CD4-positive, alpha-beta T cell treated with Interleukin-21 for 1 hour (primary cell): ENCODE results near the gene DDX1.

ENCODE experiments used
- DNase-seq: peaks from one replicate; pipeline ENCODE4 v3.0.0-alpha.2; 2020

The DDX1 gene

DNA sequence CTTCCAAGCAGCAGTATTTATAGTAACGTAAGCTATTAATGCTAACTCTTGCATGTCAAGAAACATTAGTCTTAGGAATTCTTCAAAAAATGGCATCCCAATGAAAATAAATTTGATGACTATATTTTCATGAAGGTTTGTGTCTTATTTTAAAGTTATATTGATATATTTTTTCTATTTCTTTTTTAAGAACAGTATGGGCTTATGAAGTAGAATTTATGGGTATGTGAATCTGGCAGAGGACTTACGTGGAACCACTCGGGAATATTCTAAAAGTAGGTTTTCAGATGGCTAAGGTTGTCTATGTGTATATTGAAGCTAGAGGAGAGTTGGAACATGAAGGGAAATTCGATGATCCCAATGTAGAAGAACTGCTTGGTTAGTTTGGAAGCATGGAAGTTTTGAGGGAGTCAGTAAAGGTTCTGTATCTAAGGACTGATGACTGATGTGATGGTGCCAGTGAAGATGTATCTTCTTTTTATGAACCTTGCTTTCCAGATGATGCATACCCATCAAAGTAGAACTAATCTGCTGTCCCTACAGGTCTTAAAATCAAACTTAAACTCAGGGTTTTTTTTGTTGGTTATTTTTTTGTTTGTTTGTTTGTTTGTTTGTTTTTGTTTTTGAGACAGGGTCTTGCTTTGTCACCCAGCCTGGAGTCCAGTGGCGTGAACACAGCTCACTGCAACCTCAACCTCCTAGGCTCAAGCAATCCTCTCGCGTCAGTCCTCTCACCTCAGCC is 39.5 kb downstream of the DDX1 start:
- DNase-seq: no peak

DNA sequence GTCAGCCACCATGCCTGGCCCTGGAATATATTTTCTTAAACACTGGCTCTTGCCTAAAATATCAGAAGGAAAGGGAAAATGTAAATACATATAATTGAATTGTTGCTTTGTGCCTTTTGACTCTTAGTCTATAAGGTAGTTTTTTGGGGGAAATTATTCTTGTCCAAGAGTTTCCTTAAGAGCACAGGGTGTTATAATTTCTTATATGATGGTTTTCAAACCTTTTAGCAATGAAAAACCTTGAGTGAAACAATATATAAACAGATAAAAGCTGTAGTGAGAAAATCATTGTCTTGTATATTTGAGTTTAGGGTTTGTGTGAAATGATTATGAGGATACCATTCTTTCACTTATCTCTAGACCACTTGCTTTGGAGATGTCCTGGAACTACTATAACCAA is 40.2 kb downstream of the DDX1 start:
- no peak for DNase-seq

DNA sequence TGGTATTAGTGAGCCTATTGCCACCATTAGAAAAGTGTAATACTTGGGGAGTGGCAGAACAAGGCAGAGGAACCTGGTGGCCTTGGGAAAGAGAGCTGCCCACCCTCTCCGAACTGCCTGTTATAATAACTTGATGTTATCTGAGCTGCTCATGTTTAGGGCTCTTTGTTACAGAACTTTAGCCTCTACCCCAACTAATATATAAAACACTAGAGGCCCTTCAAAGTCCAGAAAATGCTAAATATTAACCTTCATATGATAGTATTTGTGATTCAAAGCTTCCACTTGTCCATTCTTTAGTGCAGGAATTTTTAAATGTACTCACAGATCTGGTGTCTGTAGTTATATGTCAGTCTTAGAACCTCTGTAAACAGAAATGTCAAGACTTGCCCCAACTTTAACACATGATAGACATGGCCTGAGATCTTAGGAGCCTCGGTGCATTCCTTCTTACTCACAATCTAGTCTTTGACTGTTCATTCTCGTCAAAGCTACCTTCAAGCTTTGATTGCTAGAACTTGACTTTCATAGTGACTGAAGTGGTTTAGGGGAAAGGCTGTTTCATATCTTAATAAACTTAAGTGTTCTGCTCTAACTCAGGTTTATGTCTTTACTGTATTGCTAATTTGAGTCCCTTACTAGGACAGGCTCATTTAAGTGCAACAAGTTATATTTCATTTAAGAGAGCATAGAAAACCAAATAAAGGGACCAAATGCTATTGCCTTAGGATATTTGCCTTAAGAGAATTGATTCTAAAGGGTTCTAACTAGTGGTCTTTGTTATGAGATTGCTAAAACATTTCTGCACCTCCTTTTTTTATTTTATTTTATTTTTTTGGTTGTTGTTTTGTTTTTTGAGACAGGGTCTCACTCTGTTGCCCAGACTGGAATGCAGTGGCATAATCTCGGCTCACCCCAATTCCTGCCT is 41.6 kb downstream of the DDX1 start:
- no peak for DNase-seq

DNA sequence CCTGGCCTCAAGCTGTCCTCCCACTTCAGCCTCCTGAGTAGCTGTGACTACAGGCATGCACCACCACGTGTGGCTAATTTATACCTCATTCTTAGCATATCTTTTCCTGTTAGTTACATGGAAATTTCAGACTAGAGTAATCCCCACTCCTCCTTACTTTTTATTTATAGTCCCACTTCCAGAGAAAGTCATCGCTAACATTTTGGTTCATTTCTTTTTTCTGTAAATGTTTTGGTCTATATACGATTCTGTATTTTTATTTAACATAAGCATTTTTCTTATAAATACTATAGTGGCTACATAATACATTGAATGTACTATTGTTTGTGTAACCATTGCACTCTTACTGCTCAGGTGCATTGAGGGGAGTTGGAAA is 42.3 kb downstream of the DDX1 start:
- DNase-seq: no peak

DNA sequence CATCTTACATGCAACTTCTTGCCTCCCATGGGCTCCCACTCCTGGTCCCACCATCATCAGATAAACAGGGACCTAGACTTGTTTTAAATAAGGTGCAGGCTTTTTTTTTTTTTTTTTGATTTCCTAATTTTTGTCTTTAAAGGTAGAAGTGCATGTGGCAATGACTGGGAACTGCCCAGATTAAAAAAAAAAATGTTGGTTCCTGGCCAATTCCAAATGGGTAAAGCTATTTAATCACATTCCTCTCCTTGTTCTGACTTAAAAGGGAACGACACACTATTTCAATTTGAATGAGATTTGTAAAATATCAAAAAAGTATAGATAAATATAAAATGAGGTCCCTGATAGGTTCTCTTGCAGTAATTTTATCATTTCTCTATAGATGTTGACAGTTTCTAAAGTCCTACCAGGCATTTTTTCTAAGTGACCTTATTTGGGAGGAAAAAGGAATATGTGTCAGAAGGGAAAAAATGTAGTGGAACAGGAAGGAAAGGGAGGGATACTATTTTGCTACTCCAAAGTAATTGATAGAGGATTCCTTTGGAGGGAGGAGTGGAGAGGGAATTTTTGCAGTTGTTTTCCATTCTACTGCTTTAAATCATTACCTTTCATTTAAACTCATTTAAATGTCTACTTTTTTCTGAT is 43.3 kb downstream of the DDX1 start:
- DNase-seq: no peak

DNA sequence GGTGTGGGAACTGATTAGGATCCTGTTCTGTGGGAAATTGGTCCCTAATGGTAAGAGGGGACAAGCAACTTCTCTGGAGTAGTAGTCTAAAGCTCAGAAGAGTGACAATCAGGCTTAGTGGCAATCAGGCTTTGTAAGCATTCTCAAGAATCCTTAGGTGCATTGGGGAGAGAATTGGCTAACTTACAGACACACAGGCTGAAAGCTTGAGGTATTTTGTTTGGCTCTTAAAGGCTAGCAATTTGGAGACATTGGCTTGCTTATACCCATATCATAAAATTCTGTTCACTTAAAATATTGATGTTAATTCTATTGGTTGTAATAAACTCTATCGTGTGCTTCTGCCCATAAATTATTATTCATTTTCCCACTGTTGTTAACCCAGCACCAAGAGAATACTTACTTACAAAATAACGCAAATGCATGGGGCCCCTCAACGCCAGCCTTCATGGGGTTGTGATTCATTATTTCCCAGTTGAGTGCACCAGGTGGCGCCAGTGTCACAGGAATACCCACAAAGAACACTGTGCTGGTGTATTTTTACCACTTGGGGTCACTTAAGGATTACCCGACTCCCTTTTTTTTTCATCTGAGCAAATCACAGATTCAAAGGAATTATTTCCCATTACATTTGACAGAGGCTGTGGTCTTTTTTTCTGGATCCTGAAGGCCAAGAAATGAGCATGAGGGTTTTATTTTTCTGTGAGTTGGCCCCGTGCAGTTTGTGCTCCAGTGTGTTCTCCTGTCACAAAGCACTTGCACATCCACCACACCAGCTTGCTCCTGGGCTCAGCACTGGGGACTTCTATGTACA is 45.5 kb downstream of the DDX1 start:
- DNase-seq: peak; percentile 56

DNA sequence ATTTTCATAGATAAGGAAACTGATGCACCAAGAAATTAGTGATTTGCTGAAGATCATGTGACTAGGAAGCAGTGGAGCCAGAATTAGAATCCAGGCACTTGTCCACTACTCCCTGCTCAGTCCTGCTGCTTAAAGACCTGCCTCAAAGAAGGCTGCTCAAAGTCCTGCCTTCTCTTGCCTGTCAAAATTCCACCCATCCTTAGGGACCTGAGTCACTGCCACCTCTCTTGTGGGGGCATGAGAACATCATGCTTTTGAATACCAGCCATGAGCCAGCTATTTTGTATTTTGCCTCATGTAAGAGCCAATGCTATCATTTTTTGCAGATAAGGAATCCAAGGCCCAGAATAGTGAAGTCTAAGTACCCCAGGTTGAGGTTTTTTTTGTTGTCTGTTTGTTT is 47.1 kb downstream of the DDX1 start:
- DNase-seq: no peak

DNA sequence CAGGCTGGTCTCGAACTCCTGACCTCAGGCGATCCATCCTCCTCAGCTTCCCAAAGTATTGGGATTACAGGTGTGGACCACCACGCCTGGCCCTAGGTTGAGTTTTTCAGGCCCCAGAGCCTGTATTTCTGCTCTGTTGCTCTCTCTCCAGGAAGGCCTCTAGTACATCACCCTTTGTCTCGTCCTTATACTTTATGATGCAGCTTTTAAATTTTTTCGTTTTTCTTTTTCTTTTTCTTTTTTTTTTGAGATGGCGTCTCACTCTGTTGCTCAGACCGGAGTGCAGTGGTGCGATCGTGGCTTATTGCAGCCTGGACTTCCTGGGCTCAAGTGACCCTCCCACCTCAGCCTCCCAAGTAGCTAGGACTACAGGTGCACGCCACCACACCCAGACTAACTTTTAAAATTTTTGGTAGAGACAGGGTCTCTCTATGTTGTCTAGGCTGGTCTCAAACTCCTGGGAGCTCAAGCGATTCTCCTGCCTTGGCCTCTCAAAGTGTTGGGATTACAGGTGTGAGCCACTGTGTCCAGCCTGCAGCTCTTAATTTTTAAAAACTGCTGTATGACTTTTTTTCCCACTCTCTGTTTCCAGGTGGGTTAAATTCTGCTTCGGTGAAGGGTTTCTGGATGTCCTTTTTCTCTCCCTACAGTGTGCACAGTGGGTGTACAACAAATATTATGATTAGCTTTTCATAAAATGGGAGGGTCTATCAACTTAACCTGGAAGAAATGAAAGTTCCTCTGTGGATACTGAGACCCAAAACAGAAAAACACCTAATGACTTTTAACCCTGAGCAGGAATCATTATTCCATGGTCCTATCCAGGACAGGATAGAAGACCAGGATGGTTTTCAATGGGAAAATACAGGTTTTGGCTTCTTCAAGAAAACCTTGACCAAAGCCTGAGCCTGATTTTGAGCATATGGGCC is 47.9 kb downstream of the DDX1 start:
- no peak for DNase-seq

DNA sequence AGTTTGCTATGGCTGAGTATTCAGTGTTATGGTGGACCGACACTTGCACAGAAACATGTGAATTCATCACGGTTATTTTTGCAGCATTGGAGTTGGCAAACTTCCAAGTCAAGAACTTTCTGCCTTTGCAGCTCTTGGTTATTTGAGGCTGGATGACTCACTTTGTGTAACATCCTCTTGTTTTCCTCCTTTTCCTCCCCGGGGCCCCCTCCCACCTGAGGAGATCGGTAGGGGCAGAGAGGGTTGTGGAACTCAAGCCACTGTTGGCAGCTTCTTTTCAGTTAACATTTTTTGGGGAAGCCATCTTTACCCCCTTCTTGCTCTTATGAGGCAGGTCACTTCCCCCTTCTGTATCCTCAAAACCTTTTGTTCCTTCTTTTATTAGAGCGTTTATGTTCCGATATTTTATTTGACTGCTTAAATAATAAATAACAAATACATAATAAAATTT is 48.6 kb downstream of the DDX1 start:
- no peak for DNase-seq

DNA sequence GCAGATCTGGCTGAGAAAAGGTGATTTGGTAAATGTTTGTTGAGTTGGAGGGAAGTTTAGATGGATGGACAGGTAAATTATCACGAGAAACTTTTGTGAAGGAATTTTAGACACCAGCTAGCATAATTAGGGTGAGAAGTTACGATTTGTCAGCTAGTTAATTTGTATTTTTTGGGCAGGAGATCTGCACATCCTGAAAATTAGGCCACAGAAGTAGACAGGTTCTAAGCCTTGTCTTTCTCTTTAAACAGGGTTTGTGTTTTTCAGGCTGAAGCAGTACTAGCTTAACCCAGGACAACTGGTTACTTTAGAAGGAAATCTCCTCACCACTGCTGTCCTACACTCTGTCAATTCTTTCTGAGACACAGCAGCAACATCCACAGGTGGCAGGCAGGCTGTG is 49.1 kb downstream of the DDX1 start:
- DNase-seq: no peak

DNA sequence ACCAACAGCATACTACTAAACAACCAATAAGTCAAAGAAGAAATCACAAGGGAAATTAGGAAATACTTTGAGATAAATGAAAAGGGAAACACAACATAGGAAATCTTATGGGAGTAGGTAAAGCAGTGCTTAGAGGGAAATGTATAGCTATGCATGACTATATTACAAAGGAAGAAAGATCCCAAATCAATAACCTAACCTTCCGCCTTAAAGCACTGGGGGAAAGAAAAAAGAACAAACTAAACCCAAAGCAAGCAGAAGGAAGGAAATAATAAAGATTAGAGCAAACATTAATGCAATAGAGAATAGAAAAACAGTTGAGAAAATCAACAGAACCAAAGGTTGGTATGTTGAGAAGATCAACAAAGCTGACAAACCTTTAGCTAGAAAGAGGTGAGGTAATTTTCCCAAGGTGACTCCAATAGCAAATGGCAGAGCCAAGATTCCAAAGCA is 49.9 kb downstream of the DDX1 start:
- no peak for DNase-seq

DNA sequence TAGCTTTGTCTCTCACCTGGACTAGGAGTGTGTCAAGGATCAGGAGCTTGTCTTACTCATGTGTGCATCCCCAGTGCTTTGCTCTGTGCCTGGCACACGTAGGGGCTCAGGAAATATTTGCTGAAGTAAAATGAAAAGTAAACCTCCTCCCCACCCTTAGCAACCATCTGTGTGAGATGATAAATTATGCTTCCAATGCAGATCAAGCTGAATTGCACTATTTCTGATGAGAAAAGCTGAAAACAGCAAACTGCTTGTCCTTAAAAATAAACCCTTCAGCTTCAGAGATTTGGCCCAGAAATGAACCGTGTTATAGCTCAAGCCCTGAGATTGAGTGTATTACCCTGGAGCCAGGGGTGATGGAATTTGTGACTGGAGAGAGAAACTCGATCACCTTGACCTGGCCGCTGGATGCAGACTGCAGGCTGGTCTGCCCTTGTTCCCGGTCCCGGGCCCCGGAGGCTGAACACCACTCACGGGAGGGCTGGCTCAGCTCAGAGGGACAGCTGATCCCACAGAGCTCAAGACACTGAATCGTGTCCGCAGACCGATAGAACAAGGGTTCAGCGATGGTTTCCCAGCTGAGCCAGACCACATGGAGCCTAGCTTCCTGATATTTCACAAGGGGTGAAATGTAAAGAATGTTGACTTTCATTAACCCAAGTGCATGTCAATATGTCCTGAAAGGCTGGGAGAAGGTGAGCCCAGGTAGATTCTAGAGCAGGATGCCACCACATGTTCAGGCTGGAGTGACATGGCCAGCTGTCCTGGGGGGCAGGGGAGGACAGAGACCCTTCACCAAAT is 50.5 kb downstream of the DDX1 start:
- DNase-seq: no peak

DNA sequence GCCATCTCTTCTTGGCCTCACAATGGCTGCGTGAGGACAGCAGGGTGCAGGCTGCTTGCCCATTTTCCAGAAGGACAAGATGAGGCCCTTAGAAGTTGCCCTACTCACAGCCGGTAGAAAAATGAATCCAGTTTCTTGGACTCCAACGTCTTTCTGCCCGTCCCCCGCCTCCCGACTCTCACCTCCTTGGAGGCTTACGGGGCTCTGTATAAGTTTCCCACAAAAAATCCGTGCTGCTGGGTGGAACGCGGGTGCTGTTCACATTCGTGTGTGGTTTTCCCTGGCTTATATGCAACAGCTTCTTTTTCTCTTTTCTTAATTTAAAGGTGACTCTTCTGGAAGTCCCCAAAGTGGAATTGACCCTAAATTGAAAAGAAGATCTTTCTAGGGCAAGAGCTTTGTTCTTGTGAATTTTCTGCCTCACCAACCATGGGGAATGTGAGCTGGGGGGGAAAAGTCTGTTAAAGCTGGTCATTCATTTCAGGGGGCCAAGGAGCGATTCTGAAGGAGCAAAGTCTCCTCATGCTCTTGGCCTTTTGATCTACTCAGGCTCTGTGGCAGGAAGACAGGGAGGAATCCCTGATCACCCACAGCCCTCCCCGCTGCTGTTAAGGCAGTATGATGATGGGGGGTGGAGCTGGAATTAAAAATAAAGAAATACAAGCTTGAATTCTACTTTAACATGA is 51.3 kb downstream of the DDX1 start:
- no peak for DNase-seq

DNA sequence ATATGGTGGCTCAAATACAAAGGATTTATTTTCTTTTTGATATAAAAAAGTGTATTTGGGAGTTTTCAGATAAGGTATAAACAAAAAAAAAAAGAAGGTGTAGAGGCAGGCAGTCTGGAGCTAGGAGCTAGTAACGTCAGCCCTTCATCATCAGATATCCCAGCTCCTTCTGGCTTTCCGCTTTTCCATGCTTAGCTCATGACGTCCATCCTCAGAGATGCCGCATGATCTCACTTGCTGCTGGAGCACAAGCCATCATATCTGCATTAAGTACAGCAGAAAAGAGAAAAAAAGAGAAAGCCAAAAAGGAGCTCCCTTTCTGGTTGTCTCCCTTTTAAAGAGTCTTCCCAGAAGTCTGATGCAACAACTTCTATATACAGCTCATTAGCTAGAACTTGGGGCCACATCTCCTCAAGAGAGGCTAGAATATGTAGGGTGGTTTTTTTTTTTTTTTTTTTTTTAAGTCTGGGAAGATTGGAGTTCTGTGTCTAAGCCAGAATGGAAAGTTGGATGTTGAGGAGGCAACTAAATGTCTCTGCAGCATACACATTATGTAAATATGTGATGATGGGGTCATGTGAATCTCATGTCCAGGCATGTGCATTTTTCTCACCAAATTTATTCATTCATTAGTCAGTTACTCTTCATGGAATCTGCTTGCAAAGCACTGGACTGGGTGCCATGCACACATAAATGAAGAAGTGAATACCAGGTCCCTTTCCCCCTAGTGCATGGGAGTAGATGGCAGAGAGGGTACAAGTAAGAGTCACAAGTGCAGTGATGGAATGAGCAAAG is 52.3 kb downstream of the DDX1 start:
- no peak for DNase-seq

DNA sequence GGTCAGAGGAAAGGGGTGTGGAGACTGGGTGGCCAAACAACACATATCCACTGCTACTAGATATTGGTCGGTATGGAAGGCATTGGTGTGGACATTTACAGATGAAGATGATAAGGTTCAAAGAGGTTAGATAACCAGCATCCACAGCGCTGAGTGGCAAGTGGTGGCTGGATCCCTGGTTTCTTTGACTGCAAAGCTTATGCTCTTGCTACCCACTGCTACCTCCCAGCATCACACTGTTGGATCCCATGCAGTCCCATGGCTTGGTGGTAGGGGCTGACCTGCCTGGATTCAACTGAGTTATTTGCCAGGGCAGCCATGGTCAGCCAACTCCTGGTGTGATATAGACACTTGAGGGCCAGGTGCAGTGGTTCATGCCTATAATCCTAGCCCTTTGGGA is 53.6 kb downstream of the DDX1 start:
- DNase-seq: no peak

DNA sequence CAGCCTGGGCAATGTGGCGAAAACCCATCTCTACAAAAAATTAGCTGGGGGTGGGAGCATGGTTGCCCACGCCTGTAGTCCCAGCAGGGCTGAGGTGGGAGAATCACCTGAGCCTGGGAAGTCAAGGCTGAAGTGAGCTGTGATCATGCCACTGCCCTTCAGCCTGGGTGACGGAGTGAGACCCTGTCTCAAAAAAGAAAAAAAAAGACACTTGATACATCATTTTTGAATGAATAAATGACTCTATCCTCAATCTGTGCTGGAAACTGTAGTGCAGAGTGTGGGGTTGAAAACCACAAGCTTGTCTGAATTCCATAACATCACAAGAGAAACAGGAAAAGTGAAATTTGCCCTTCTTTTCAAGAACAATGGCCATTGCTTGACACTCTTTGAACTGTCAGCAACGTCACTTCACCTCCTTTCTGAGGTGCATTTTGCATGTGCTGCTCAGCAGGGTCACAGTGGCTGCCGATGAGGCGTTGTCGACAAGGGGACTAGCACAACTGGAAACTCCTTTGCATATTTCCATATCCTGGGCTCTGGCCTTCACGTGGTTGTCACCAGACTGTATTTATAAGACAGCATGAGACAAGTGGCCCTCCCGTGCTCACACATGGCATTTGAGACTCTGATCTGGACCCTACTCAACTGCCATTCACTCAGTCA is 54.2 kb downstream of the DDX1 start:
- DNase-seq: no peak

DNA sequence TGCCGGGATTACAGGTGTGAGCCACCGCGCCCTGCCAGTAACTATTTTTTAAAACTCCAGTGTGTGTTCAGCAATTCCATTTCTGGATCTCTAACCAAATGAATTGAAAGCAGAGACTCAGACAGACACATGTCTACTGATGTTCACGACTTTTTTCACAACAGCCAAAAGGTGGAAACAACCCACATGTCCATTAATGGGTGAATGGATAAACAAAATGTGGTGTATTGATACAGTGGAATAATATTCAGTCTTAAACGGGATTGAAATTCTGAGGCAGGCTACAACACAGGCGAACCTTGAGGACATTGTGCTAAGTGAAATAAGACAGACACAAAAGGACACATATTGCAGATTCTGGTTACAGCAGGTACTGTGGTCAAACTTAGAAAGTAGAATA is 55.0 kb downstream of the DDX1 start:
- DNase-seq: no peak
